Measurements from ENCODE around the gene RNF180.

The RNF180 gene

DNA sequence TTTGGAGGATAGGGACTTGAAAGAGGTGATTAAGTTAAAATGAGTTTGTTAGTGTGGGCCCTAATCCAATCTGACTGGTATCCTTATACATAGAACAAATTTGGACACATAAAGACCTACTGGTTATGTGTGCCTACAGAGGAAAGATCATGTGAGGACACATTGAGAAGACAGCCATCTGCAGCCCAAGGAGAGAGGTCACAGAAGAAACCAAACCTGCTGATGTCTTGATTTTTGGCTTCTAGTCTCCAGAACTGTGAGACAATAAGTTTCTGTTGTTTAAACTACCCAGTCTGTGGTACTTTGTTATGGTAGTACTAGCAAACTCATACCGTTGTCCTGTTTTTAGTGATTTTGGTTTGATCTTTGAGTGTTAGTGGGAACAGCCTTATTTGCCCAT is 18.3 kb downstream of the RNF180 start:
- H3K4me3 ChIP-seq (ENCODE audit: low read depth in 1 of 2, low read length in 2 of 2) = no peak overlapping the region
- no peaks in the 10 kb centered on the region for H3K4me1 ChIP-seq (ENCODE audit: insufficient read depth, low read length)
- no peak for ATAC-seq (ENCODE audit: insufficient read depth, low read depth)
- no peak overlapping the region for H3K27ac ChIP-seq (ENCODE audit: low read length)
- TF ChIP-seq EZH2 (IDR thresholded peaks at IDR 0.05; ENCODE audit: borderline replicate concordance, low read depth, low read length, severe bottlenecking) = no peak
- TF ChIP-seq, protein P1, sequence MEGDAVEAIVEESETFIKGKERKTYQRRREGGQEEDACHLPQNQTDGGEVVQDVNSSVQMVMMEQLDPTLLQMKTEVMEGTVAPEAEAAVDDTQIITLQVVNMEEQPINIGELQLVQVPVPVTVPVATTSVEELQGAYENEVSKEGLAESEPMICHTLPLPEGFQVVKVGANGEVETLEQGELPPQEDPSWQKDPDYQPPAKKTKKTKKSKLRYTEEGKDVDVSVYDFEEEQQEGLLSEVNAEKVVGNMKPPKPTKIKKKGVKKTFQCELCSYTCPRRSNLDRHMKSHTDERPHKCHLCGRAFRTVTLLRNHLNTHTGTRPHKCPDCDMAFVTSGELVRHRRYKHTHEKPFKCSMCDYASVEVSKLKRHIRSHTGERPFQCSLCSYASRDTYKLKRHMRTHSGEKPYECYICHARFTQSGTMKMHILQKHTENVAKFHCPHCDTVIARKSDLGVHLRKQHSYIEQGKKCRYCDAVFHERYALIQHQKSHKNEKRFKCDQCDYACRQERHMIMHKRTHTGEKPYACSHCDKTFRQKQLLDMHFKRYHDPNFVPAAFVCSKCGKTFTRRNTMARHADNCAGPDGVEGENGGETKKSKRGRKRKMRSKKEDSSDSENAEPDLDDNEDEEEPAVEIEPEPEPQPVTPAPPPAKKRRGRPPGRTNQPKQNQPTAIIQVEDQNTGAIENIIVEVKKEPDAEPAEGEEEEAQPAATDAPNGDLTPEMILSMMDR (IDR thresholded peaks at IDR 0.05; ENCODE audit: borderline replicate concordance, extremely low read depth, low read length, poor library complexity, severe bottlenecking) = no peak
- H3K9ac ChIP-seq (ENCODE audit: low read depth, low read length) = no peak overlapping the region
- no peak overlapping the region for H3K4me2 ChIP-seq (ENCODE audit: insufficient read depth, low read length)
- DNase-seq = no peak
- H3K79me2 ChIP-seq (ENCODE audit: insufficient read depth, low read length) = no peaks in the 10 kb centered on the region
- no peaks in the 10 kb centered on the region for H4K20me1 ChIP-seq (ENCODE audit: insufficient read depth, low read length)
- H2AFZ ChIP-seq (ENCODE audit: low read depth, low read length) = no peak overlapping the region
- H3K9me3 ChIP-seq (ENCODE audit: insufficient read depth, low read length, severe bottlenecking) = no peaks in the 10 kb centered on the region
- H3K36me3 ChIP-seq (ENCODE audit: insufficient read depth, low read length) = no peaks in the 10 kb centered on the region
- H3K27me3 ChIP-seq (ENCODE audit: insufficient read depth, low read length, poor library complexity) = no peaks in the 10 kb centered on the region

DNA sequence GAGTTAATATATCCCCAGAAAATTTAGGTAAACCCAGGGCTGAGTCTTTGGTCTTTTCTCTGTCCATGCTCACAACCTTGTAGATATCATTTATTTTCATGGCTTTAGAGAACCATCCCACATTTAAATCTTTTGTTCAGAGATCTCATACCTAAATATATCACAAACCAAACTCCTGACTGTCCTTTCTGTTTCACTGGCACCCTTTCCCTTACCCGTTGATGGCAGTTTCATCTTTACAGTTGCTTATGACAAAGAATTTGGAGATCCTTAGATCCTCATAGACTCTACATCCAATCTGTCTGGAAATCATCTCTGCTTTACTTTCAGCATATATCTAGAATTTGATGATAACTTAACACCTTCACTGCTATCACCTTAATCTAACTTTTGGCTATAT is 19.2 kb downstream of the RNF180 start:
- Histone ChIP-seq H2AFZ (ENCODE audit: low read depth, low read length) (no peak overlapping the region), H3K9ac (ENCODE audit: low read depth, low read length) (no peak overlapping the region), H3K4me2 (ENCODE audit: insufficient read depth, low read length) (no peak overlapping the region), H3K27ac (ENCODE audit: low read length) (no peak overlapping the region), H3K4me1 (ENCODE audit: insufficient read depth, low read length) (no peaks in the 10 kb centered on the region), H3K4me3 (ENCODE audit: low read depth in 1 of 2, low read length in 2 of 2) (no peak overlapping the region), H3K36me3 (ENCODE audit: insufficient read depth, low read length) (no peaks in the 10 kb centered on the region), H3K9me3 (ENCODE audit: insufficient read depth, low read length, severe bottlenecking) (no peaks in the 10 kb centered on the region), H3K79me2 (ENCODE audit: insufficient read depth, low read length) (no peaks in the 10 kb centered on the region), H4K20me1 (ENCODE audit: insufficient read depth, low read length) (no peaks in the 10 kb centered on the region), H3K27me3 (ENCODE audit: insufficient read depth, low read length, poor library complexity) (no peaks in the 10 kb centered on the region)
- ATAC-seq (ENCODE audit: insufficient read depth, low read depth) (no peak), DNase-seq (no peak)
- no peak for TF ChIP-seq EZH2 (IDR thresholded peaks at IDR 0.05; ENCODE audit: borderline replicate concordance, low read depth, low read length, severe bottlenecking)
- TF ChIP-seq, protein P1 (IDR thresholded peaks at IDR 0.05; ENCODE audit: borderline replicate concordance, extremely low read depth, low read length, poor library complexity, severe bottlenecking) = no peak

DNA sequence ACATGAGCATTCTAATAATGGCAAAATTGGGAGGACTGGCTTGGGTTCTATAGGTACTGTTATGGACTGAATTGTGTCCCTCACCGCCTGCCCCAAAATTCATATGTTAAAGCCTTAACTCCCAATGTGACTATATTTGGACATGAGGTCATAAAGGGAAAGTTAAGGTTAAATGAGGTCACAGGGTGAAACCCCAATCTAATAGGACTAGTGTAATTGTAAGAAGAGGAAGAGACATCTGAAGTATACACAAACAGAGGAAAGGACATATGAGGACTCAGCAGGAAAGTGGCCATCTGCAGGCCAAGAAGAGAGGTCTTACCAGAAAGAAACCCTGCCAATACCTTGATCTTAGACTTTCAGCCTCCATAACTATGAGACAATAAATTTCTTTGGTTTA is 23.1 kb downstream of the RNF180 start:
- TF ChIP-seq EZH2 (IDR thresholded peaks at IDR 0.05; ENCODE audit: borderline replicate concordance, low read depth, low read length, severe bottlenecking) = no peak
- TF ChIP-seq, protein P1 (IDR thresholded peaks at IDR 0.05; ENCODE audit: borderline replicate concordance, extremely low read depth, low read length, poor library complexity, severe bottlenecking) = no peak
- H3K27me3 ChIP-seq (ENCODE audit: insufficient read depth, low read length, poor library complexity) = no peaks in the 10 kb centered on the region
- no peak overlapping the region for H3K9ac ChIP-seq (ENCODE audit: low read depth, low read length)
- no peaks in the 10 kb centered on the region for H4K20me1 ChIP-seq (ENCODE audit: insufficient read depth, low read length)
- no peak overlapping the region for H3K27ac ChIP-seq (ENCODE audit: low read length)
- DNase-seq (no peak), ATAC-seq (ENCODE audit: insufficient read depth, low read depth) (no peak)
- H3K79me2 ChIP-seq (ENCODE audit: insufficient read depth, low read length) = no peaks in the 10 kb centered on the region
- no peaks in the 10 kb centered on the region for H3K9me3 ChIP-seq (ENCODE audit: insufficient read depth, low read length, severe bottlenecking)
- no peak overlapping the region for H2AFZ ChIP-seq (ENCODE audit: low read depth, low read length)
- no peak overlapping the region for H3K4me3 ChIP-seq (ENCODE audit: low read depth in 1 of 2, low read length in 2 of 2)
- no peak overlapping the region for H3K4me2 ChIP-seq (ENCODE audit: insufficient read depth, low read length)
- no peaks in the 10 kb centered on the region for H3K4me1 ChIP-seq (ENCODE audit: insufficient read depth, low read length)
- H3K36me3 ChIP-seq (ENCODE audit: insufficient read depth, low read length) = no peaks in the 10 kb centered on the region
